ENCODE results near the gene ZBTB7C.

The ZBTB7C gene

DNA sequence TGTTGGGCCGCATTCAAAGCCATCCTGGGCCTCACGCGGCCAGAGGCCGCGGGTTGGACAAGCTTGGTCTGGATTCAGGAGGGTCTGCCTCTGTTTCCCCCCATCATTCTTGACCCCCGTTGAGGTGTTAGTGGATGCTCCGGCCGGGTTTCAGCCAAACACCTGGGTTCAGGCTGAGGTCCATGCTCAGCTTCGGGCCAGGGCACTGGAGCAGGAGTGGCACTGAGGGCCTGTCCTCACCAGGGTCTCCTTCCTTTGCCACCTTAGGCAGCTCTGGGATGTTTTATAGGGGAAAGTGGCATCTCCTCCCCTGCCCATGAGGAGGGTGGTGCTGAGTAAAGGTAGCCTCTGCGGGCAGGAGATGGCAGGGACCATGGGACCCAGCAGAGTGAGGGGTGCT lies 401.8 kb downstream of the ZBTB7C start:
- Histone ChIP-seq H3K27me3 (ENCODE audit: insufficient read depth, low read length, poor library complexity, severe bottlenecking) (no peaks in the 10 kb centered on the region), H3K4me2 (ENCODE audit: low read depth, low read length, poor library complexity, severe bottlenecking) (no peak overlapping the region), H3K4me1 (ENCODE audit: insufficient read depth, low read length, poor library complexity, severe bottlenecking) (peaks cover 22% of the 10 kb centered on the region), H4K20me1 (ENCODE audit: insufficient read depth, low read length, poor library complexity, severe bottlenecking) (no peaks in the 10 kb centered on the region), H3K9ac (ENCODE audit: low read depth, low read length, poor library complexity, severe bottlenecking) (no peak overlapping the region), H3F3A (ENCODE audit: low read depth) (0 out of 2 replicates have a peak, but pooled peaks cover 5% of the 10 kb centered on the region), H3K36me3 (ENCODE audit: insufficient read depth, low read length) (no peaks in the 10 kb centered on the region), H3K79me2 (ENCODE audit: insufficient read depth, low read length) (no peaks in the 10 kb centered on the region), H3K9me3 (ENCODE audit: insufficient read depth, low read depth, low read length) (no peaks in the 10 kb centered on the region), H3K9me2 (replicated peaks; ENCODE audit: low read depth, low read length) (no peaks in the 10 kb centered on the region), H3K4me3 (ENCODE audit: low read length, poor library complexity, severe bottlenecking) (no peak overlapping the region), H2AFZ (ENCODE audit: low read length) (peak overlapping the region; percentile 94)
- TF ChIP-seq EZH2phosphoT487 (IDR thresholded peaks at IDR 0.05; ENCODE audit: borderline replicate concordance) = no peak
- TF ChIP-seq, protein P1, sequence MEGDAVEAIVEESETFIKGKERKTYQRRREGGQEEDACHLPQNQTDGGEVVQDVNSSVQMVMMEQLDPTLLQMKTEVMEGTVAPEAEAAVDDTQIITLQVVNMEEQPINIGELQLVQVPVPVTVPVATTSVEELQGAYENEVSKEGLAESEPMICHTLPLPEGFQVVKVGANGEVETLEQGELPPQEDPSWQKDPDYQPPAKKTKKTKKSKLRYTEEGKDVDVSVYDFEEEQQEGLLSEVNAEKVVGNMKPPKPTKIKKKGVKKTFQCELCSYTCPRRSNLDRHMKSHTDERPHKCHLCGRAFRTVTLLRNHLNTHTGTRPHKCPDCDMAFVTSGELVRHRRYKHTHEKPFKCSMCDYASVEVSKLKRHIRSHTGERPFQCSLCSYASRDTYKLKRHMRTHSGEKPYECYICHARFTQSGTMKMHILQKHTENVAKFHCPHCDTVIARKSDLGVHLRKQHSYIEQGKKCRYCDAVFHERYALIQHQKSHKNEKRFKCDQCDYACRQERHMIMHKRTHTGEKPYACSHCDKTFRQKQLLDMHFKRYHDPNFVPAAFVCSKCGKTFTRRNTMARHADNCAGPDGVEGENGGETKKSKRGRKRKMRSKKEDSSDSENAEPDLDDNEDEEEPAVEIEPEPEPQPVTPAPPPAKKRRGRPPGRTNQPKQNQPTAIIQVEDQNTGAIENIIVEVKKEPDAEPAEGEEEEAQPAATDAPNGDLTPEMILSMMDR (conservative IDR thresholded peaks at IDR 0.05; ENCODE audit: low read length) = no peak

DNA sequence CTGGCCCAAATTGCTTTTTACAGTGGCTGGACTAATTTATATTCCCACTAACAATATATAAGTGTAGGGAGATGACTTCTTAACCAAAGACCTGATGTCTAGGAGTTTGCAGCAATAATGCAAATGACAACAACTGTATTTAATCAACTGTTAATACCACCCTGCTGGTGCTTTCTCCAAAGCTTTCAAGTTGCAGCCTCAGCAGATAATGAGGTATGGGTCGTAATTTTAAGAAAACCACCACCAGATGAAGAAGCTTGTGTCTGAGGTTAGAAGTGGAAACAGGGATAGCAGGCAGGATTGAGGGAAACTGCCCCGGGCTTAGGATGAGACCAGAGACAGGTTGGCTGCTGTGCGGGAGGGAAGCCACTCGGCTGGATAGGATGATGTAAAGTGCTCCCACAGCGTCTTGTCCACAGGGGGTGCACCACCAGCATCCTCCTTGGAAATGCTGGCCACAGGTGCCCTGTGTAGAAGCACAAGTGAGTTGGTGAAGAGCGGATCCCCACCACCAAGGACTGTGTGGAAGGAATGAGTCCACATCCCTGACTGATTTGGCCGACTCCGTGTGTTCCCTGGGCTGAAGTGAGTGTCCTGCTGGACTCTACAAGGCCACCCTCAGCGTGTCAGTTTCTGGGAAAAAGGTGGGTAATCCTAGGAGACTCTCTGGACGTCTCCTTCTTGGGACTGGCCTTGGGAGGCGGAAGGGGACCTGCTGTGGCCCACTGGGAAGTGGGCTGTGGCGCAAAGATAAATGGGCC lies 402.6 kb downstream of the ZBTB7C start:
- 0 out of 2 replicates have a peak, but pooled peaks cover 5% of the 10 kb centered on the region for H3F3A ChIP-seq (ENCODE audit: low read depth)
- H3K4me1 ChIP-seq (ENCODE audit: insufficient read depth, low read length, poor library complexity, severe bottlenecking) = peaks cover 15% of the 10 kb centered on the region
- no peaks in the 10 kb centered on the region for H3K79me2 ChIP-seq (ENCODE audit: insufficient read depth, low read length)
- no peak overlapping the region for H2AFZ ChIP-seq (ENCODE audit: low read length)
- H3K36me3 ChIP-seq (ENCODE audit: insufficient read depth, low read length) = no peaks in the 10 kb centered on the region
- no peaks in the 10 kb centered on the region for H3K9me3 ChIP-seq (ENCODE audit: insufficient read depth, low read depth, low read length)
- no peaks in the 10 kb centered on the region for H3K27me3 ChIP-seq (ENCODE audit: insufficient read depth, low read length, poor library complexity, severe bottlenecking)
- no peaks in the 10 kb centered on the region for H3K9me2 ChIP-seq (replicated peaks; ENCODE audit: low read depth, low read length)
- no peak for TF ChIP-seq EZH2phosphoT487 (IDR thresholded peaks at IDR 0.05; ENCODE audit: borderline replicate concordance)
- TF ChIP-seq, protein P1 (conservative IDR thresholded peaks at IDR 0.05; ENCODE audit: low read length) = no peak
- no peak overlapping the region for H3K4me3 ChIP-seq (ENCODE audit: low read length, poor library complexity, severe bottlenecking)
- H3K9ac ChIP-seq (ENCODE audit: low read depth, low read length, poor library complexity, severe bottlenecking) = no peak overlapping the region
- no peak overlapping the region for H3K4me2 ChIP-seq (ENCODE audit: low read depth, low read length, poor library complexity, severe bottlenecking)
- no peaks in the 10 kb centered on the region for H4K20me1 ChIP-seq (ENCODE audit: insufficient read depth, low read length, poor library complexity, severe bottlenecking)

DNA sequence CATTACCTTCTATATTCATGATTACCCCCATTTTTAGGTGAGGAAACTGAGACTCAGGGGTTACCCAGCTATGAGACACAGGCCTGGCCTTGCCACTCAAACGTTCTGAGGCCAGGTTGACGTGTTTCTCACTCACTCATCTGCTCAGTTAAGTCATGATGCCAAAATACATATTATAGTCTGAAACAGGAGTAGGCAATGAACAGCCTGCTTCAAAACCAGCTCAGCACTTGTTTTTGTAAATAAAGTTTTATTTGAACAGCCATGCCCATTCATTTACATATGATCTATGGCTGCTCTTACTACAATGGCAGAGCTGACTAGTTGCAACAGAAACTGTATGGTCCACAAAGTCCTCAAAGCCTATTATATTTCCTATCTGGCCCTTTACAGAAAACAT lies 404.6 kb downstream of the ZBTB7C start:
- no peak for TF ChIP-seq EZH2phosphoT487 (IDR thresholded peaks at IDR 0.05; ENCODE audit: borderline replicate concordance)
- Histone ChIP-seq H3K9ac (ENCODE audit: low read depth, low read length, poor library complexity, severe bottlenecking) (peak overlapping the region; percentile 24), H2AFZ (ENCODE audit: low read length) (peak overlapping the region; percentile 40; the same call in 1 of the 2 replicates), H3K36me3 (ENCODE audit: insufficient read depth, low read length) (no peaks in the 10 kb centered on the region), H3K4me2 (ENCODE audit: low read depth, low read length, poor library complexity, severe bottlenecking) (peak overlapping the region; percentile 37), H3K9me3 (ENCODE audit: insufficient read depth, low read depth, low read length) (no peaks in the 10 kb centered on the region), H3K4me3 (ENCODE audit: low read length, poor library complexity, severe bottlenecking) (no peak overlapping the region), H3K27me3 (ENCODE audit: insufficient read depth, low read length, poor library complexity, severe bottlenecking) (no peaks in the 10 kb centered on the region), H3K4me1 (ENCODE audit: insufficient read depth, low read length, poor library complexity, severe bottlenecking) (peaks cover 28% of the 10 kb centered on the region), H3F3A (ENCODE audit: low read depth) (peaks cover 5% of the 10 kb centered on the region; the same call in 1 of the 2 replicates), H4K20me1 (ENCODE audit: insufficient read depth, low read length, poor library complexity, severe bottlenecking) (no peaks in the 10 kb centered on the region), H3K79me2 (ENCODE audit: insufficient read depth, low read length) (no peaks in the 10 kb centered on the region), H3K9me2 (replicated peaks; ENCODE audit: low read depth, low read length) (no peaks in the 10 kb centered on the region)

Measured in Loucy (cell line).